GM23248 (cell line): Measurements from ENCODE around the gene SEC24C. TPM values are rescaled to one million over a fixed set of nuclear protein-coding genes. Genes with fewer than 3 reads are reported as not detected.

ENCODE experiments used
- DNase-seq: peaks from one replicate; pipeline ENCODE4 v3.0.0-alpha.2; 2015
- H2AFZ ChIP-seq: fragments of 200-600 bp; sonication (generic); 2 replicates; pipeline ENCODE4 v1.6.1; 2016; ENCODE audit warnings: antibody characterized with exemption
- H3F3A ChIP-seq: fragments of 200-600 bp; sonication (generic); 2 replicates; pipeline ENCODE4 v1.6.1; 2016; ENCODE audit warnings: mild to moderate bottlenecking, antibody characterized with exemption, mixed run types; ENCODE audit not compliant: insufficient read depth
- H3K27ac ChIP-seq: fragments of 200-600 bp; sonication (generic); 2 replicates; pipeline ENCODE4 v1.5.1; 2016; ENCODE audit warnings: mild to moderate bottlenecking
- H3K27me3 ChIP-seq: fragments of 200-600 bp; sonication (generic); replicated peaks from 2 replicates; pipeline ENCODE4 v1.6.1; 2016; ENCODE audit warnings: mild to moderate bottlenecking; ENCODE audit not compliant: insufficient read depth
- H3K36me3 ChIP-seq: fragments of 200-600 bp; sonication (generic); 2 replicates; pipeline ENCODE4 v1.6.1; 2016; ENCODE audit warnings: low read depth, mild to moderate bottlenecking
- H3K4me1 ChIP-seq: fragments of 200-600 bp; sonication (generic); 2 replicates; pipeline ENCODE4 v1.6.1; 2016; ENCODE audit warnings: mild to moderate bottlenecking; ENCODE audit not compliant: insufficient read depth
- H3K4me2 ChIP-seq: fragments of 200-600 bp; sonication (generic); one replicate; pipeline ENCODE4 v1.6.1; 2016; ENCODE audit warnings: mild to moderate bottlenecking; ENCODE audit not compliant: unreplicated experiment
- H3K4me3 ChIP-seq: fragments of 200-600 bp; sonication (generic); 2 replicates; pipeline ENCODE4 v1.5.1; 2016; ENCODE audit warnings: mild to moderate bottlenecking
- H3K79me2 ChIP-seq: fragments of 200-600 bp; sonication (generic); 2 replicates; pipeline ENCODE4 v1.6.1; 2016; ENCODE audit warnings: mild to moderate bottlenecking; ENCODE audit not compliant: insufficient read depth
- H3K9ac ChIP-seq: fragments of 200-600 bp; sonication (generic); 2 replicates; pipeline ENCODE4 v1.6.1; 2016; ENCODE audit warnings: mild to moderate bottlenecking
- H3K9me2 ChIP-seq: fragments of 200-600 bp; sonication (generic); 2 replicates; pipeline ENCODE4 v1.6.1; 2016; ENCODE audit warnings: mixed run types, mild to moderate bottlenecking, moderate library complexity; ENCODE audit not compliant: insufficient read depth
- H3K9me3 ChIP-seq: fragments of 200-600 bp; sonication (generic); one replicate; pipeline ENCODE4 v1.6.1; 2017; ENCODE audit warnings: low read depth
- H4K20me1 ChIP-seq: fragments of 200-600 bp; sonication (generic); 2 replicates; pipeline ENCODE4 v1.6.0; 2016; ENCODE audit not compliant: insufficient read depth
- EZH2 ChIP-seq: fragments of 200-600 bp; sonication (generic); IDR thresholded peaks from 2 replicates; pipeline ENCODE4 v1.6.1; 2018; ENCODE audit warnings: antibody characterized with exemption, mild to moderate bottlenecking; ENCODE audit not compliant: insufficient read depth, poor library complexity, severe bottlenecking
- EZH2phosphoT487 ChIP-seq: fragments of 200-600 bp; sonication (generic); IDR thresholded peaks from 2 replicates; pipeline ENCODE4 v1.6.1; 2018; ENCODE audit warnings: antibody characterized with exemption, moderate library complexity, mild to moderate bottlenecking, low read depth; ENCODE audit not compliant: insufficient read depth
- WGBS, 2 experiments: methylation state at CpG; one replicate each; pipeline ENCODE4 v1.1.6; 2015 to 2017; ENCODE audit warnings: low lambda C conversion rate in 2 of 2, low coverage in 1 of 2; ENCODE audit errors: missing lambda C conversion rate in 2 of 2; 5-methylcytosine and 5-hydroxymethylcytosine counted together
- in situ Hi-C: fragments of 300-500 bp; cut with MboI; formaldehyde crosslinking; loops from 2 replicates; pipeline ENCODE4 v1.15.0; 2020
- polyA plus RNA-seq: library from polyadenylated mRNA; unstranded; fragments of >200 nt; fragmentation: Nextera tagmentation; extraction: Ambion mirVana; gene quantifications from 2 replicates; pipeline ENCODE4 v1.2.1, GENCODE V29; 2016
- total RNA-seq: library from RNA; depleted of rRNA; stranded (reverse); fragments of >200 nt; shearing (Covaris generic); gene quantifications from 2 replicates; pipeline ENCODE4 v1.2.3, GENCODE V29; 2014

Gene SEC24C
- total and polyA plus RNA-seq, 2 experiments from 2014 or later = 30.6 to 87.1 TPM

DNA sequence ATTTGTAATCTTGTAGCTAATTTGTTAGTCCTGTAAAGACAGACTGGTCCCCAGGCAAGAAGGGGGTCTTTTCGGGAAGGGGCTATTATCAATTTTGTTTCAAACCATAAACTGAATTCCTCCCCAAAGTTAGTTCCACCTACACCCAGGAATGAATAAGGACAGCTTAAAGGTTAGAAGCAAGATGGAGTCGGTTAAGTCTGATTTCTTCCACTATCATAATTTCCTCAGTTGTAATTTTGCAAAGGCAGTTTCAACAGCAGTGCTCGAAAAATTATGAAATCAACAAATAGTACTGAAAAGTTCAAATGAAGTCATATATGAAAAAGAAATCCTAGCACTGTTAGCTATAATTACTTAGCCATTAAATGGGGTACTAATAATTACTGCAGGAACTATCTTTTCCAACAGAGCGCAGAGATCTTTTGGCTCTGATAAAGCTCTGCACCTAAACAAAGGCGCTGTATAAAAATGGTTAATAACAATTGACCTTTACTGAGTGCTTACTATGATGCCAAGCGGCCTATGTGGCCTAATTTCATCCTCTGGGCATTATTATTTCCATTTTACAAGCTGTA lies 756 bp upstream of the SEC24C start:
- H3K9ac ChIP-seq = peak overlapping the region; percentile 94
- peaks cover 4% of the 10 kb centered on the region for H3K36me3 ChIP-seq
- in situ Hi-C loops = no loop called here
- no peaks in the 10 kb centered on the region for H4K20me1 ChIP-seq
- no peaks in the 10 kb centered on the region for H3K9me3 ChIP-seq
- peaks cover 74% of the 10 kb centered on the region for H3K79me2 ChIP-seq
- 25 to 28% methylated on average over 6 of the region's 6 CpGs for WGBS, 2 experiments
- peak overlapping the region; percentile 91 for H3K4me3 ChIP-seq
- peak overlapping the region; percentile 95 for H3K27ac ChIP-seq
- no peak for DNase-seq
- TF ChIP-seq EZH2phosphoT487 (no peak), EZH2 (no peak)
- peak overlapping the region; percentile 97 for H3K4me2 ChIP-seq
- no peaks in the 10 kb centered on the region for H3K9me2 ChIP-seq
- no peaks in the 10 kb centered on the region for H3K27me3 ChIP-seq
- peaks cover 7% of the 10 kb centered on the region; the same call in 1 of the 2 replicates for H3F3A ChIP-seq
- H3K4me1 ChIP-seq = peaks cover 22% of the 10 kb centered on the region
- peak overlapping the region; percentile 92 for H2AFZ ChIP-seq

DNA sequence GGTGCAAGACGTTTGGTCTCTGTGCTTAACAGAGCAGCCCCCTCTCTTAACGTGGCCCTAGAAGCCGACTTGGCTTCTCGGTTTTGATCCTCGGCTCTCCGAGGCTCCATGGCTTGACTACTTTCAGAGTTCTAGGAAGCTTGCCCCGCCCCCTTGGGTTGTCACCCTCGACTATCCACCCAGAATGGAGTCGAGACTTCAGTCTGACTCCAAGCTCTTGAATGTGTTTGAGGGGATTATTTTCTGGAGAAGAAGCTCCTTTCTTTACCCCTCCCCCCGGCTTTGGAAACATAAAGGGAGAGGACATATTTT lies 448 bp downstream of the SEC24C start:
- Histone ChIP-seq H3K4me3 (peak overlapping the region; percentile 91), H4K20me1 (0 out of 2 replicates have a peak, but pooled peaks cover under 1% of the 10 kb centered on the region), H3K36me3 (peaks cover 14% of the 10 kb centered on the region), H3K27me3 (no peaks in the 10 kb centered on the region), H3K79me2 (peaks cover 80% of the 10 kb centered on the region), H3F3A (peaks cover 7% of the 10 kb centered on the region; the same call in 1 of the 2 replicates), H3K4me2 (peak overlapping the region; percentile 97), H3K9me2 (no peaks in the 10 kb centered on the region), H3K9ac (peak overlapping the region; percentile 94), H3K27ac (peak overlapping the region; percentile 95), H3K4me1 (peaks cover 22% of the 10 kb centered on the region), H2AFZ (peak overlapping the region; percentile 92), H3K9me3 (no peaks in the 10 kb centered on the region)
- in situ Hi-C loops = no loop called here
- TF ChIP-seq EZH2 (no peak), EZH2phosphoT487 (no peak)
- 0 to 3% methylated on average over 10 of the region's 10 CpGs for WGBS, 2 experiments
- peak; percentile 91 for DNase-seq

- WGBS, 2 experiments = 74 to 89% methylated on average over 2 of the region's 2 CpGs
- Histone ChIP-seq H3F3A (peaks cover 7% of the 10 kb centered on the region; the same call in 1 of the 2 replicates), H3K4me2 (no peak overlapping the region), H3K79me2 (peaks cover 96% of the 10 kb centered on the region), H3K9me2 (no peaks in the 10 kb centered on the region), H3K27ac (no peak overlapping the region), H3K4me3 (no peak overlapping the region), H4K20me1 (0 out of 2 replicates have a peak, but pooled peaks cover 8% of the 10 kb centered on the region), H3K9ac (no peak overlapping the region; the same call in 1 of the 2 replicates), H3K27me3 (no peaks in the 10 kb centered on the region), H2AFZ (no peak overlapping the region), H3K9me3 (no peaks in the 10 kb centered on the region), H3K36me3 (peaks cover 27% of the 10 kb centered on the region), H3K4me1 (peaks cover 22% of the 10 kb centered on the region)
- no peak for TF ChIP-seq EZH2
- TF ChIP-seq EZH2phosphoT487 = no peak
- no peak for DNase-seq
- in situ Hi-C loops = no loop called here
Measured at GRCh38 chr10:73746721-73747120, 2.5 kb downstream of the SEC24C start.

GRCh38 chr10:73750819-73751218 lies 6.6 kb downstream of the SEC24C start:
- H3K4me1 ChIP-seq = peaks cover 6% of the 10 kb centered on the region; the same call in 1 of the 2 replicates
- H3K4me3 ChIP-seq = no peak overlapping the region
- no peak overlapping the region for H3K27ac ChIP-seq
- H3K9me3 ChIP-seq = no peaks in the 10 kb centered on the region
- H2AFZ ChIP-seq = no peak overlapping the region
- no peaks in the 10 kb centered on the region for H3F3A ChIP-seq
- no peaks in the 10 kb centered on the region for H3K9me2 ChIP-seq
- 92% methylated on average over 1 of the region's 1 CpG for WGBS, 2 experiments
- in situ Hi-C loops = no loop called here
- no peak overlapping the region for H3K9ac ChIP-seq
- no peaks in the 10 kb centered on the region for H3K27me3 ChIP-seq
- no peak for DNase-seq
- peaks cover 55% of the 10 kb centered on the region for H3K36me3 ChIP-seq
- 0 out of 2 replicates have a peak, but pooled peaks cover 8% of the 10 kb centered on the region for H4K20me1 ChIP-seq
- no peak overlapping the region for H3K4me2 ChIP-seq
- TF ChIP-seq EZH2 = no peak
- TF ChIP-seq EZH2phosphoT487 = no peak
- H3K79me2 ChIP-seq = peaks cover 100% of the 10 kb centered on the region
